SK-N-DZ (cell line): ENCODE measurements around the gene CCDC78.

ENCODE experiments used
- DNase-seq: peaks from one replicate; pipeline ENCODE4 v3.0.0-alpha.2; 2015; ENCODE audit warnings: low spot score

The CCDC78 gene

DNA sequence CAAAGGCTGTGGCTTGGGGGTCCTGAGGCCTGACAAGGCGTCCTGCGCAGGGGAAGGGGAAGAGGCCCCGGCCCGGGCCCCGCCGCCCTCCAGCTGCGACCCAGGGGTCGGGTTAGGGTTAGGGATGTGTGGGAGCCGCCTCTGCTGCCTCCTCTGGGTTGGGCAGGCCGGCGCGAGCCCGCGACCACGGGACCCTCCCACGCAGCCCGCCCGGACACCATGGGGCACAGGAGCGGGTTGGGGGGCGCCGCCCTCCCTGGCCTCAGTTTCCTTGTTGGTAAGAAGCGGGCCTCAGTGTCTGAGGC lies 14.2 kb upstream of the CCDC78 start:
- no peak for DNase-seq

DNA sequence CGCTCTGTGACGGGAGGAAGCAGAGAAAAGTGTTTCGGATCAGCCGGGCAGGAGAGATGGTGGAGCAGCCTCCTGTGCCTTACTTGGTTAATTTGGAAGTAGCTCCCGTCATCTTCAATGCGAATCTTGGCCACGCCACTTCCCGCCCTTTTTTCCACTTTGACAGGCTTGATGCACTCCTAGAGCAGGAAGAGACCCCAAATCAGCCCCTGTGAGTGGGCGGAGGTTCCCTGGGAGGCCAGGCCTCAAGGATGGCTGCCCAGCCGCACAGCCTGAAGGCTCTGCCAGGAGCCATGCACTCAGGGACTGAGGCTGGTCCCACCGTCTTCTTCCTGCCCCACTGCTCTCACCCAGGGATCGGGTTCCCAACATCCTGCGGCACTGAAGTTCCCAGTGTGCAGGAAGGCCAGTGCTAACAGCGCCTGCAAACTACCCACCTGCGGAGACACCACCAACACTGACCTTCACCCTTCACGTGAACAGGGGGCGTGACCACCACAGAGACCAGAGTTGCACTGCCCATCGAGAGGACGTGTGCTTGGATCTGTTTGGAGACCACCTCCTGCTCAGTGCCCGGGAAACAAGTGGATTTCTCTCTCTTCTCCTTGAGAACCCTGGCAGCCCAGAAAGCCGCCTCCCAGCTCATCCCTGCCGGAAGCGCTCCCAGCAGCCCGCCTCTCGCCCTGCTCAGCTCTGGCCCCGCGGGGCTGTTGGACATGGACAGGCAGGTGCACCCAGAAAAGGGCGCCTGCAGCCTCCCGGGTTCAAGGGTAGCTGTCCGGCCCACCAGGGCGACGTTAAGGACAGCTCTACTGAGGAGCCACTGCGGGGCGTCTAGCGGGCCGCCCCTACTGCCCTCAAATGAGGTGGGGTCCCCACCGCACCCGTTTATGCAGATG lies 13.6 kb upstream of the CCDC78 start:
- no peak for DNase-seq

DNA sequence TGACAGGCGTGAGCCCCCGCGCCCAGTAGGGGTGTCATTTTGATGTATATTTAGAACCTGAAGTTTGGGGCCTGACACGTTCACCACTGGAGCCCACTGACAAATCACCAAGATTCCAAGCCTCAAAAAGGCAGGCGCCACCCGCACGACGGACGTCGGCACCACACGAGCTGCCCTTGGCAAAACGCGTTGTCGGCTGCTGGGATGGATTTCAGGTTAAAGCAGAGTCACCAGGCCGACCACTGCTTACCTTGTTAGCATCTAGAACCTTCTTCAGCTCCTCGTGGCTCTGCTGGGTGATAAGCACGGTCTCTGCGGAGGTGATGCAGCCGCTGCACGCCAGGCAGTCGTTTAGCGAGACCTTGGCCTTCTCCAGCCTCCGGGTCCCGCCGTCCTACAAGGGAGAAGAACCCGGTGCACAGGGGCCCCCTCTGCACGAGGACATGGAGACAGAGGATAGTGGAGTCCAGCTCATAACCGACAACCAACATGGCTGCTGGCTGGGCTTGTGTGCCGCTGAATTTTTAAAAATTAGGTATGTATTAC lies 10.8 kb upstream of the CCDC78 start:
- no peak for DNase-seq

DNA sequence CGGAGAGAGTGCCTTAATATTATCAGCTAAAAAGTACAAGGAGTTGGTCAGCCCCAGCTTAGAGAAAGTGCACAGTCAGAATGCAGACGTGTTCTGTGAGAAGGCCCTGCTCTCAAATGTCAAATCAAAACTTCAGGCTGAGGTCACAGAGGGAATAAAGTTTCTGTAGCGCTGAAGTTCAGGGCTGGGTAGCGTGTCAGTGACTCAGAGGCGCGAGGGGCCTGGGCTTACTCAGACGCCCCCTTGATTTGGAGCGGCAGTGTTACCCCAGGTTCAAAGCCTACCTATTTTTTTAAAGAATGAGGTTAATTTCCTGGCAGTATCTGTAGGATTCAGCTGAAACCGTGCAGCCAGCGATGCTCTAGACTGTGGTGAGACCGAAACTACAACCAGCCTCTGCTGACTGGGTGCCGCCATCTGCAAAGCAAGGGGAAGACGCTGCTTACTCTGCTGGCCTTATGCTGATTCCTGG lies 9.8 kb upstream of the CCDC78 start:
- DNase-seq: no peak

DNA sequence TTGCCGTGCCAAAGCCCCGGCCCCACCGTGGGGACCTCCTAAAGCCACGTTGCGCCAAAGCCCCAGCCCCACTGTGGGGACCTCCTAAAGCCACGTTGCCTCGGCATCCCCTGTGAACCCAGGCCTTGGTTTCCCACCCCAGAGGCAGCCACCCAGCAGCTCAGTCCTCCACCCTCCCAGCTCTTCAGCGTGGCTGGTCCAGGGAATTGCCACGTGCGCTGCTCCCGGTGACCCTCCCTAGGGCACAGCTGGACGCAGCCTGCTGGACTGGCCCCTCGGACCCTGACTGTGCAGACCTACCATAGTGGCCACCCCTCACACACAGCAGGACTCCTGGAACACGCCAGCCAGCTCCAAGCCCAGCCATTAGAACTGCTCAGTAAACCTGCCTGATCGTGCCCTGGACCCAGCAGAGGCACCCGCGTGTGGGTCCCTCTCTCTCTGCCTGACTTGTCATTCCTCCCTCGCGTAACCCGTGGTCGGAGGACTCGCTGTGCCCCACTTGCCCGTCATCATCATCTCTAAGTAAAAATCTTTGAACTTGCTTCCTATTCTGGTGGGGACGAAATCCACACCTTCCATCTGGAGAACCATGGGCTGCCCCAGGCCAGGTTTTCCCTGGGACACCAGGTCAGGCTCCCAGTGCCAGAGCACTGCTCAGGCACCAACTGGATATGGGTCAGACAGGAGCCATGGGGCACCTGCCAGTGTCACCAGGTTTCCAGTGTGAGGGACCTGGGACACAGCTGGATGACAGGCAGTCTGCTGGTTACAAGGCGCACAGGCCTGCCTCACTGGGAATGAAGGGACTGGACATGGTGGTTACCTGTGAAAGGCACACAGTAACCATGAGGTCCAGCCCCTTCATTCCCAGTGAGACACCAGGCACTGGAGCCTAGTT lies 9.0 kb upstream of the CCDC78 start:
- no peak for DNase-seq

DNA sequence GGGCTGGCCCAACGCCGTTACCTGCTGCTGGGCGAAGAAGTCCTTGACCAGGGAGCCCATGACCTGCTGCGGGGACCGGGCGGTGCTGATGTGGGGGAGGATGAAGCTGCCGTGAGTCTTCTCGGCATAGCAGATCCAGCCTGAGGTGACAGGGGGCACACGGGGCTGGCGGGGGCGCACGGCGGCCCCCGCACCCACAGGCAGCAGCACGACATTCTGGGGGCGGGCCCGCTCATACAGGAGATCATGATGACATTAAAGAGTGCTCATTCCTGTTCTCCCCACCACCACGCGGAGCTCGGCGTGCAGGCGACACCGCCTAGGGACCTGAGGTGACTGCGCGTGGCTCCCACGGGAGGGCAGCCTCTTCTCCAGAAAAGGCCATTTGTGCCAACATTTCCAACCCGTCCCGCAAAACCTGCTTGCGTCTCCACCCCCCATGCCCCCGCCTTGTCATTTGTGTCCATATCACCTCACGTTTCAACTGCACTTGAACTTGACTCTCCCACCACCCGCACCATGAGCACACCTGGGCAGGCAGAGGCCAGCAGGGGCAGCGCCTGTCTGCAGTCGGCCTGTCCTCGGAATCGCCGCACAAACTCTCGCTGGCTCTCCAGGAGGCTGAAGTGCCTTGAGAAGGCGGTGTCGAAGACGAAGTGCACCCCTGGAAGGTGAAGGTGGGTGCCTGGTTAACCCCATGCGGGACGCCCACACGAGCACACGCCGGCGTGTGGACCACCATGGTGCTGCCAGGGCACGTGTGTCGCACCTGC lies 8.2 kb upstream of the CCDC78 start:
- DNase-seq: no peak

DNA sequence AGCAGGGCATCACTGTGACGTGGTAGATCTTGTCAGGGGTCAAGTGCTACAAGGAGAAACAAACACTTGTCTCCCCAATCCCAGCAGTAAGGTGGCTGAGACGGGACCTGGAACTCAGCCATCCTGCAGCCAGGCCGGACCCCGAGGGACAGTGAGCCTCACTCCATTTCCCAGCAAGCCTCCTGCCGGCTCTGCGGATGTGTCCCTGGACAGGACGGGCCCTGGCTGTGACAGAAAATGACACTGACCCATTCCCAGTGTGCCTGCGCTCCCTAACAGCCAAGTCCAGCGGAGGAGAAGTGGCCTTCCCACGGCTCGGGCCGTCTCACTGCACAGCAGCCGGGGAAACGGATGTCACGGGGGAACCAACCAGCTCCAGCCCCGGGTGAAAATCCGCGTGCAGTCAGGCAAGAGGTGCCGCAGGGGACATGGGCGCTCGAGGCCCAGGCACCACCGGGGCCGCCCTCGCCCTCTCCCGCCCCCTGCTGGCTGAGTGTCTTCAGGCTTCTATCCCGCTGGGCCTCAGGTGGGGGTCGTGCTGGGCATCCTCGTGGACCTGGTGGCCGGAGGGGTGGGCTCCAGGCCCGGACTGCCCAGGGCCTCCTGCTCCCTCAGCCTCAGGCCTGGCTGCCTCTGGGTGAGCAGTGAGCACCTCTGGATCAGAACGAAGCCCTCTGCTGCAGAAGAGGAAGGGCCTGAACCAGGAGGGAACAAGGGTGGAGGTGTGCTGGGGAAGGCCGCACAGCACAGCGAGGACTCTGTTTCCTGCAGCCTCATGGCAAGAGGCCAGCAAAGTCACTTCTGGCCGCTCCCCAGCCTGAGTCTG lies 7.4 kb upstream of the CCDC78 start:
- DNase-seq: no peak

DNA sequence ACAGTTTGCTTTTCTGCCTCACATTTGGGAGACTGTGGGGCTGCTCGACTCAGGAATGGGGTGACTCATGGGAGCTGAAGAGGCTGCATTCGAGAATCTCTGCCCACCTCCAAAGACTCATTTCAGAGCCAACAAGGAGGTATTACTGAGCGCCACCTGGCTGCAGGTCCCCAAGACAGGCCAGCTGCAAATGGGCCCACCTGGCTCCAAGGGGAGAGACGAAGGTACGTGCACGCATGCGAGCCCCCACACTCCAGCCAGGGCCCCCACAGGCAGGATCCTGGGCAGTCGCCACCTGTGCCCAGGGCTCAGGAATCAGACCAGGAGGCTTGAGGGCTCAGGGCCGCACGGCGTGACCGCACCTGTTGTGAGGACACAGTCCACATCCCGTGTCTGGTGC lies 6.7 kb upstream of the CCDC78 start:
- DNase-seq: no peak

DNA sequence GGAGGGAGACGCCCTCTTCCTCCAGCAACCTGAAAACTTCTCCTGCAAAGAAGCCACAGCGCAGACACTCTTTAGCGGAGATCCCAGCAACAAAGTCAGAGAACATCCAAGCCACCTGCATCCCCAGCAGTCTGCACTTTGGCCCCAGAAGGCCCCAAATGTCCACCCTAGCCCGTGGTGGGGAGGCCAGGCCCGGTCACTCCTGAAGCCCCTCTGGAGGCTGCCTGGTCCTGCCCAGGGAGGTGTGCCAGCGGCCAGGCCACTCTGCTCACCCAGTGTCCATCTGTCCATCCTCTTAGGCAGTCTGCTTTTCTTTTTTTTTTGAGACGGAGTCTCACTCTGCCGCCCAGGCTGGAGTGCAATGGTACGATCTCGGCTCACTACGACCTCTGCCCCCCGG lies 6.1 kb upstream of the CCDC78 start:
- no peak for DNase-seq

DNA sequence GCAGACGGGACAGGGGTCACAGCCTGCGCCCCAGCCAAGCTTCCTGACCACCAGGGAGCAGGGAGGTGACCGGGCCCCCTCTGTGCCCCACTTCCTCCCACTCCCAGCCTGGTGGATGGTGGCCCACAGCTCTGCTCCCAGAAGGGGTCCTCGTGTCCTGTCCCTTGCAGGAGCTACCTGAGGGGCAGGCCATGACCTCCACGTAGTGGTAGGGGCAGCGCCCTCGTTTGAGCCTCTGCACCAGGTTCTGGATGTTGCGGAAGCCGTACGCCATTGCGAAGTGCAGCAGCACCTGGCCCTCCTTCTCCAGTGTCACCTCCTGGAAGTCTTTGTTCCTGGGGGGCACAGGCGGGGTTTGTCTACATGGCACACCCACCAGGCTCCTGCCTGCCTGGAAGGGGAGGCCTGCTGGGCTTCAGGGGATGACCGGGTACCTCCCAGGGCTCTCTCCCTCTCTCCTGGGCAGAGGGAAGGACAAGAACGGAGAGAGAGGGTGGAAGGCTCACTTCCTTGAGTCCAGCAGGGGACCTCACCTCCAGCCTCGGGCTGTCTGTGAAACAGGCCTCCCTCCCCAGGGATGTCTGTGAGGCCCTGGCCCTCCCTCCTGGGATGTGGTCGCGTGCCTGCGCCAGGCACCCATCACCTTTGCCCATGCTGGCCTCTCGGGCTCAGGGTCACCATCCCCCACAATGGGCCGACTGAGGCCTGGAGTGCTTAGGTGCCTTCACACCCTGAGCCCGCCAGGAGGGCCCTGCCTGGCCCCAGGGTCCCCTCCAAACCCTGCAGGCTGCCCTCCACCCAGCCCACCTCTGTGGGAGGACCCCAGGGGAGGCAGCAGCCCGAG lies 4.6 kb upstream of the CCDC78 start:
- no peak for DNase-seq

DNA sequence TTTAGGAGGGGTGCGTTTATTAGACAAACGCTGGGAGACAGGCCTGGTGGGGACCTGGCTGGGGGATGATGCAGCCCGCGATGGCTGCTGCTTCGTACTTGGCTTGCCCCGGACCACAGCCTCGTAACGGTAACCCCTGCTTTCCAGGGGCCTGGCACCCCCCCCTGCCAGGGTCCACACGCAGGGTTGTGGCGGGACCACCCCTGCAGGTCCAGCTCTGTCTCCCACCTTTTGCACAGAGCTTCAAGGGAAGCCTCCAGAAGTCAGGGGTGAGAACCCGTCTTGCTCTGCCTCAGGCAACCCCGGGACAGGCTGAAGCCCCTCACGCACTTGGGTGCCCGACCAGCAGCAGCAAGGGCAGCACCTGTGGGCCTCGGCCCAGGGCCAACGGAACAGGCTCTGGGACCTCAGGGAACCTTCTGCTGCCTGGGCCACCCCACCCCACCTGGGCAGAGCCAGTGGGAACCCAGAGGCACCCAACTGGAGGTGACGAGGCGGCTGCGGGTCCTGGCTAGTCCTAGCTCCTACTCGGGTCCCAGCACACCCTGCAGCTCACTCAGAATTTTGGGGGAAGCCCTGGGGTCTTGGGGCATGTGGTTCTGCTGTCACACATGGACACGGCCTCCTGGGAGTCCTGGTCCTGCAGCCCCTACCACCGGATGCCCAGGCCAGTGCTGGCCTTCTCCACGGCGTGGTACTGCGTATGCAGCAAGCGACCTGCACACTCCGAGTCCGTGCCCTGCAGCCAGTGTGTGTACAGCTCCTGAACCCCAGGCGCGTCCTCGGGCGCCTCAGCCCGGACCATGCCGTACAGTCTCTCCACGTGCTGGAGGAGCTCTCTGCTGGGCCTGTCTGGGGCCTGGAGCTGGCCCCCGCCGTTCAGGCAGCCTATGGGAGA lies 3.8 kb upstream of the CCDC78 start:
- DNase-seq: no peak

DNA sequence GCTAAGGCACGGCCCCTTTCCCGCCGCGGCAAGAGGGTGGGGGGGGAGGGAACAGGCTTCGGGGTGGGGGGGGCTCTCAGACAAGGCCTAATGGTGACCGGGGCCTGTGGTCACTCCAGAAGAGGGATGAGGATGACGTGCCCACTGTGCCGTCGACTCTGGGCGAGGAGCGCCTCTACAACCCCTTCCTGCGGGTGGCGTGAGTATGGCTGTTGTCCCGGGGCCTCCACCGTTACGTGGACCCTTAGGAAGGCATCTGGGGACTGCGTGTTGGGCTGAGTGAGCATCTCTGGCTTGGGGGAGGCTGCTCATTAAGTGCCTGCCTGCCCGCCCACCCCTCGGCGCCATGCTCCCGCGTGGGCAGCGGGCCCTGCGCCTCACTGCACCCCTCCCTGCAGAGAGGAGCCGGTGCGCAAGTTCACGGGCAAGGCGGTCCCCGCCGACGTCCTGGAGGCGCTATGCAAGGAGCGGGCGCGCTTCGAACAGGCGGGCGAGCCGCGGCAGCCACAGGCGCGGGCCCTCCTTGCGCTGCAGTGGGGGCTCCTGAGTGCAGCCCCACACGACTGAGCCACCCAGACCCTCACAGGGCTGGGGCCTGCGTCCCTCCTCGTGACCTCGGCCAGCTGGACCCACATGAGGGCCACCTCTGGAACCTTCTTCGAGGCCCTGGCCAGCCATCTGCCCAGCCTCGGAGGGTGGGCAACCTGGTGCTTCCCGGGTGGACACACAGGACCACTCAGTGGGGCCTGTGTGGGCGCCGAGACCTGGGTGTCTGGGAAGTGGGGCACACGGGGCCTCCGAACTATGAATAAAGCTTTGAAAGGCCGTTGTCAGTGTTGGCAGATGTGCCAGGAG lies 2.9 kb upstream of the CCDC78 start:
- DNase-seq: no peak

DNA sequence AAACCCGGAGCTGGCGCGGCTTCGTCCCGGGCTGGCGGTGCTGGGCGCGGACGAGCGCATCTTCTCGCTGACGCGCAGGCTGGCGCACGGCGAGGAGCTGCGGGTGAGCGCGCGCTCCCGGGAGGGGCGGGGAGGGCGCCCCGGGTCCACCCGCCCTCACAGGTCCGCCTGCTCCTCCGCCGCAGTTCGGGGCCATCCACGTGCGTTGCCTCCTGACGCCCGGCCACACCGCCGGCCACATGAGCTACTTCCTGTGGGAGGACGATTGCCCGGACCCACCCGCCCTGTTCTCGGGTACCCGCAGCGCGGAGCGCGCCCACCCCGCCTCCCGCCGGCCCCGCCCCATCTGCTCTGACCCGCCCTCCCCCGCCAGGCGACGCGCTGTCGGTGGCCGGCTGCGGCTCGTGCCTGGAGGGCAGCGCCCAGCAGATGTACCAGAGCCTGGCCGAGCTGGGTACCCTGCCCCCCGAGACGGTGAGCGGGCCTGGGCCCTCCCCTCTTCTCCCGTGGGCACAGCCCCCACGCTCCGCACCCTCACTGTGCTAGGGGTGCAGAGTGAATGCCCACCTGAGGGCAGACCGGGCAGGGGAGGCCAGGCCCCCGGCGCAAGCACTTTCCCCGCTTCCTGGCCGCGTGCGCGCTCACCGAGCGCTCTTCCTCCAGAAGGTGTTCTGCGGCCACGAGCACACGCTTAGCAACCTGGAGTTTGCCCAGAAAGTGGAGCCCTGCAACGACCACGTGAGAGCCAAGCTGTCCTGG lies 2.1 kb upstream of the CCDC78 start:
- DNase-seq: peak; percentile 83

DNA sequence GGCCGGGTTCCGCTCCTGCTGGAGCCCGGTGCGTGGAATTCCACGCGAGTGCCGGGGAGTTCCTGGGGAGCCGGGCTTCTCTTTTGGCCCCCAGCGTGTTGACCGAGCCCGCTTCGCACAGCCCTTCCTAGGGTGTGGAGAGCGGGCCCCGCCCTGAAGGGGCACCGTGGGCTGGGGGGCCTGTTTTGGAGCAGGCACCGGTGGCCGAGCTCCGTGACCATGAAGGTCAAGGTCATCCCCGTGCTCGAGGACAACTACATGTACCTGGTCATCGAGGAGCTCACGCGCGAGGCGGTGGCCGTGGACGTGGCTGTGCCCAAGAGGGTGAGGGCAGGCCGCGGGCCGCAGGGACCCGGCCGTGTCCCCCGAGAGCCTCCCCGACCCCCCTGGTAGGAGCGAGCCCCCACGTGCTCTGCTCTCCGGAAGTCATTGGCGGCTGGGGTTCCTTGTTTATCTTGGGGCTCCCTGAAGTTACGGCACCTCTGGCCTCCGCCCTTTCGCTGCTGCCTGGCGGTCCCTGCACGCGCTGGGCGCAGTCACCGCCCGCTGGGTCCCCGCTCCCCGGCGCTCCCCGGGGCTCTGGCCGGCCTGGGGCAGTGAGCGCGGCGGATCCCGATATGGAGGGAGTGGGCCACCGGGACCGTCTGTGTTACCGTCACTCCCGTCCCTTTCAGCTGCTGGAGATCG lies 1.2 kb upstream of the CCDC78 start:
- no peak for DNase-seq

DNA sequence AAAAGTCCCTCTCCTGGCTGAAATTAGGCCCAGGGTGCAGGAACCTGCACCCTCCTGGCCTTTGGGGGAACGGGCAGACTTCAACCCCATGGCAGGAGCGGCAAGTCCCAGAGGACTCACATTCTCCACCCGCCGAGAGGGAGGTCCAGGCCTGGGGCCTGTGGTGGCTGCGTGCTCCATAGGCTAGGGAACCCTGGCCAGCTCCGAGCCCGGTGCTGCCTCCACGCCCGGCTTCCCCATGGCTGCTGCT lies 130 bp downstream of the CCDC78 start:
- no peak for DNase-seq

DNA sequence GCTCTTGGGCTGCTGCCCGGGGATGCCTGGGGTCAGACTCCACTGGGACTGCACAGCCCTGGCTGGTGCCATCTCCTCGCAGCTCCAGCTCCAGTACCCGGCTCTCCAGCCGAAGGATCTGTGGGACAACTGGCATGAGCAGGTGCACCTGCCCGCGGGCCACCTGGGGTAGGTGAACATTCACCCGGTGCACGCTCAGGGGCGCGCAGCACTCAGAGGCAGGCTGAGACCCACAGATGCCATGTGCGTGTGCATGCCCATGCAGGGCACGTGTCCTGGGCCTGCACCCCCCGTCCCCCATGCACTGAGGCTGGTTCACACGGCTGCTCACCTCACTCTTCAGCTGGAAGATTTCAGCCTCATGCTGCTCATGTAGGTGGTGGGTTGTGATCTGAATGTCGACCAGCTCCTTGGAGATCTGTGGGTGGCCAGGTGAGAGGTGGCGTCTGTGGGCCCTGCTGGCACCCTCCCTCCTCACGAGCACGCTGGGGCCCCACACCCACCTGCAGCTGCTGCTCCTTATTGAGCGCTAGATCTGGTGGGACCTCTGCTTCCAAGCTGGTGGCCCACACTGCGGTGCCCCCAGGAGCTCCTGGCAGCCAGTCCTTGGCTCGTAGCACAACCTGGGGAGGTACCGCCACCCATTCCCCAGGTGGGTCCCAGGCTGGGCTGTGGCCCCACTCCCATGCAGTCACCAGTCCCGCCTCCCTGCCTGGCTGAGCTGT lies 618 bp downstream of the CCDC78 start:
- DNase-seq: no peak
